Fibroblast of lung (primary cell): ENCODE measurements around the gene MAML3. TPM values are rescaled to one million over a fixed set of nuclear protein-coding genes. Genes with fewer than 3 reads are reported as not detected.

Source experiments
- DNase-seq, 2 donors: peaks; one replicate each; pipeline versions ENCODE4 v3.0.0 to v3.0.0-alpha.2; 2010; ENCODE audit warnings: low read depth in 2 of 2
- H2AFZ ChIP-seq: 2 replicates; pipeline ENCODE4 v1.5.1; 2012; ENCODE audit warnings: low read length, control low read depth, inconsistent platforms
- H3K27ac ChIP-seq: 2 replicates; pipeline ENCODE4 v1.5.1; 2011; ENCODE audit warnings: low read length, control low read depth; ENCODE audit not compliant: insufficient read depth
- H3K27me3 ChIP-seq: 2 replicates; pipeline ENCODE4 v1.5.1; 2011; ENCODE audit warnings: mild to moderate bottlenecking, low read length; ENCODE audit not compliant: control insufficient read depth, insufficient read depth
- H3K36me3 ChIP-seq: 2 replicates; pipeline ENCODE4 v1.5.1; 2011; ENCODE audit warnings: low read length; ENCODE audit not compliant: control insufficient read depth, insufficient read depth
- H3K4me1 ChIP-seq: 2 replicates; pipeline ENCODE4 v1.5.1; 2011; ENCODE audit warnings: low read length; ENCODE audit not compliant: control insufficient read depth, insufficient read depth; ENCODE audit errors: extremely low read depth
- H3K4me2 ChIP-seq: 2 replicates; pipeline ENCODE4 v1.5.1; 2011; ENCODE audit warnings: low read length, control low read depth; ENCODE audit not compliant: insufficient read depth; ENCODE audit errors: extremely low read depth
- H3K4me3 ChIP-seq, 4 experiments: fragments of 200-600 bp in 1 of 4; sonication (generic) in 1 of 4; replicated peaks in 1 of 4; 2 replicates each; pipeline ENCODE4 v1.5.1; 2011 to 2016; ENCODE audit warnings: low read length in 4 of 4, low read depth in 3 of 4, mild to moderate bottlenecking in 3 of 4, control low read depth in 2 of 4, inconsistent platforms in 1 of 4, mixed read lengths in 1 of 4; ENCODE audit not compliant: insufficient read depth in 1 of 4; ENCODE audit errors: control extremely low read depth in 1 of 4
- H3K79me2 ChIP-seq: 2 replicates; pipeline ENCODE4 v1.5.1; 2012; ENCODE audit warnings: mild to moderate bottlenecking, low read length, inconsistent platforms; ENCODE audit not compliant: control insufficient read depth, insufficient read depth
- H3K9ac ChIP-seq: 2 replicates; pipeline ENCODE4 v1.5.1; 2011; ENCODE audit warnings: mild to moderate bottlenecking, low read length, control low read depth; ENCODE audit not compliant: insufficient read depth
- H3K9me3 ChIP-seq: 2 replicates; pipeline ENCODE4 v1.5.1; 2012; ENCODE audit warnings: low read depth, low read length; ENCODE audit not compliant: control insufficient read depth, insufficient read depth
- H4K20me1 ChIP-seq: 2 replicates; pipeline ENCODE4 v1.5.1; 2011; ENCODE audit warnings: low read length; ENCODE audit not compliant: control insufficient read depth, insufficient read depth; ENCODE audit errors: extremely low read depth
- CTCF ChIP-seq, 2 donors: IDR thresholded peaks in 1 of 2; conservative IDR thresholded peaks in 1 of 2; 1 replicate in 1 of 2; 2 replicates in 1 of 2; pipeline ENCODE4 v1.5.1; 2011 to 2012; ENCODE audit warnings: low read length in 2 of 2, control low read depth in 1 of 2, inconsistent platforms in 1 of 2, low read depth in 1 of 2, mild to moderate bottlenecking in 1 of 2
- EZH2 ChIP-seq: IDR thresholded peaks from 2 replicates; pipeline ENCODE4 v1.5.1; 2012; ENCODE audit warnings: low read length, control low read depth, mild to moderate bottlenecking; ENCODE audit errors: missing control alignments
- polyA plus RNA-seq, 2 donors: library from polyadenylated mRNA; depleted of rRNA in 1 of 2; stranded (reverse) in 1 of 2; unstranded in 1 of 2; fragments of >200 nt; gene quantifications; 2 replicates each; pipeline ENCODE4 v1.2.1, GENCODE V29; 2011 to 2012; ENCODE audit warnings: missing spikeins in 1 of 2
- total RNA-seq: library from RNA; depleted of rRNA; stranded (reverse); fragments of >200 nt; gene quantifications from 2 replicates; pipeline ENCODE4 v1.2.1, GENCODE V29; 2014

Gene MAML3
- total and polyA plus RNA-seq, 2 donors (not counting 1 experiment from before 2014, with no cell fraction given): 2.0 to 2.8 TPM

GRCh38 chr4:139764686-139765310 lies 389.2 kb downstream of the MAML3 start:
- no peaks in the 10 kb centered on the region for H3K36me3 ChIP-seq
- no peak overlapping the region for H2AFZ ChIP-seq
- no peaks in the 10 kb centered on the region for H3K9me3 ChIP-seq
- H3K4me1 ChIP-seq: peaks cover 2% of the 10 kb centered on the region
- no peaks in the 10 kb centered on the region for H4K20me1 ChIP-seq
- no peak overlapping the region for H3K4me3 ChIP-seq
- no peaks in the 10 kb centered on the region for H3K79me2 ChIP-seq
- TF ChIP-seq EZH2: no peak
- TF ChIP-seq CTCF (conservative IDR thresholded peaks at IDR 0.05 in 1 of 2, IDR thresholded peaks at IDR 0.05 in 1 of 2; ENCODE audit: low read depth in 1 of 2, low read length in 2 of 2): no peak
- no peaks in the 10 kb centered on the region for H3K27me3 ChIP-seq
- H3K9ac ChIP-seq: no peak overlapping the region
- H3K4me2 ChIP-seq: no peak overlapping the region
- no peak overlapping the region for H3K27ac ChIP-seq
- no peak for DNase-seq

GRCh38 chr4:139764182-139764581 lies 389.8 kb downstream of the MAML3 start:
- no peak overlapping the region for H2AFZ ChIP-seq
- H3K9ac ChIP-seq: no peak overlapping the region
- H3K4me2 ChIP-seq: no peak overlapping the region
- H3K27ac ChIP-seq: no peak overlapping the region
- H3K9me3 ChIP-seq: no peaks in the 10 kb centered on the region
- H3K79me2 ChIP-seq: no peaks in the 10 kb centered on the region
- no peak for DNase-seq
- no peaks in the 10 kb centered on the region for H4K20me1 ChIP-seq
- no peak overlapping the region for H3K4me3 ChIP-seq
- no peak for TF ChIP-seq EZH2
- no peak for TF ChIP-seq CTCF (conservative IDR thresholded peaks at IDR 0.05 in 1 of 2, IDR thresholded peaks at IDR 0.05 in 1 of 2; ENCODE audit: low read depth in 1 of 2, low read length in 2 of 2)
- H3K4me1 ChIP-seq: peaks cover 2% of the 10 kb centered on the region
- H3K27me3 ChIP-seq: no peaks in the 10 kb centered on the region
- H3K36me3 ChIP-seq: no peaks in the 10 kb centered on the region

- H3K4me1 ChIP-seq: peaks cover 2% of the 10 kb centered on the region
- TF ChIP-seq EZH2 (no peak), CTCF (conservative IDR thresholded peaks at IDR 0.05 in 1 of 2, IDR thresholded peaks at IDR 0.05 in 1 of 2; ENCODE audit: low read depth in 1 of 2, low read length in 2 of 2) (no peak)
These were observed 390.3 kb downstream of the MAML3 start for GRCh38 chr4:139763672-139764071.

More at GRCh38 chr4:139763672-139764071, 390.3 kb downstream of the MAML3 start:
- H3K36me3 ChIP-seq: no peaks in the 10 kb centered on the region
- H3K4me2 ChIP-seq: no peak overlapping the region
- H3K9ac ChIP-seq: no peak overlapping the region
- no peak for DNase-seq
- no peaks in the 10 kb centered on the region for H3K79me2 ChIP-seq
- H2AFZ ChIP-seq: no peak overlapping the region
- H3K27ac ChIP-seq: no peak overlapping the region
- H4K20me1 ChIP-seq: no peaks in the 10 kb centered on the region
- H3K4me3 ChIP-seq: no peak overlapping the region
- H3K9me3 ChIP-seq: no peaks in the 10 kb centered on the region
- no peaks in the 10 kb centered on the region for H3K27me3 ChIP-seq
